ENCODE measurements around the gene AUTS2. TPM values are rescaled to one million over a fixed set of nuclear protein-coding genes. Genes with fewer than 3 reads are reported as not detected.

Gene AUTS2
- total RNA-seq, 1 donor from 2014 or later, result 80.6 TPM

DNA sequence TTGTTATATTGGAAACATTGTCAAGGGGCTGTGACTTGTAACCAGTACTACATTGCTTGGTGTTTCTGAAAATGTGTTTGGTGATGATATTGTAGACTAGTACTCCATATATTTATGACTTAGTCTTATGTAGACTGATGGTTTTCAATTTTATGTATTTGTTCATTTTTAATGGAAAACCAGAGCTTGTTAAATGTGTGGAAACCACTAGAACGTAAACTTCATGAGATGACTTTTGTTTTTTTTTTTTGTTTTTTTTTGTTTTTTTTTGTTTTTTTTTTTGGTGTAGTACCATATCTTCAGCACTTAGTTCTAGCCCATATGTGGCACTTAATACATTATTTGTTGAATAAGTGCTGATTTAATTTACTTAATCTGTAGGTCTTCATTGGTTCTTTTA is 518.6 kb downstream of the AUTS2 start:
- no peak overlapping the region for H3K4me3 Mint-ChIP-seq (ENCODE audit: unreplicated experiment)
- peaks cover 16% of the 10 kb centered on the region for H3K9me3 Mint-ChIP-seq (ENCODE audit: unreplicated experiment)
- no peak for DNase-seq (ENCODE audit: extremely low spot score, unreplicated experiment)
- H3K27ac Mint-ChIP-seq (ENCODE audit: unreplicated experiment), result no peak overlapping the region
- H3K27me3 Mint-ChIP-seq (ENCODE audit: unreplicated experiment), result no peaks in the 10 kb centered on the region
- peaks cover 27% of the 10 kb centered on the region for H3K36me3 Mint-ChIP-seq (ENCODE audit: unreplicated experiment)
- TF ChIP-seq, protein P1, sequence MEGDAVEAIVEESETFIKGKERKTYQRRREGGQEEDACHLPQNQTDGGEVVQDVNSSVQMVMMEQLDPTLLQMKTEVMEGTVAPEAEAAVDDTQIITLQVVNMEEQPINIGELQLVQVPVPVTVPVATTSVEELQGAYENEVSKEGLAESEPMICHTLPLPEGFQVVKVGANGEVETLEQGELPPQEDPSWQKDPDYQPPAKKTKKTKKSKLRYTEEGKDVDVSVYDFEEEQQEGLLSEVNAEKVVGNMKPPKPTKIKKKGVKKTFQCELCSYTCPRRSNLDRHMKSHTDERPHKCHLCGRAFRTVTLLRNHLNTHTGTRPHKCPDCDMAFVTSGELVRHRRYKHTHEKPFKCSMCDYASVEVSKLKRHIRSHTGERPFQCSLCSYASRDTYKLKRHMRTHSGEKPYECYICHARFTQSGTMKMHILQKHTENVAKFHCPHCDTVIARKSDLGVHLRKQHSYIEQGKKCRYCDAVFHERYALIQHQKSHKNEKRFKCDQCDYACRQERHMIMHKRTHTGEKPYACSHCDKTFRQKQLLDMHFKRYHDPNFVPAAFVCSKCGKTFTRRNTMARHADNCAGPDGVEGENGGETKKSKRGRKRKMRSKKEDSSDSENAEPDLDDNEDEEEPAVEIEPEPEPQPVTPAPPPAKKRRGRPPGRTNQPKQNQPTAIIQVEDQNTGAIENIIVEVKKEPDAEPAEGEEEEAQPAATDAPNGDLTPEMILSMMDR (IDR thresholded peaks at IDR 0.05), result no peak
- H3K4me1 Mint-ChIP-seq (ENCODE audit: unreplicated experiment), result peaks cover 18% of the 10 kb centered on the region

DNA sequence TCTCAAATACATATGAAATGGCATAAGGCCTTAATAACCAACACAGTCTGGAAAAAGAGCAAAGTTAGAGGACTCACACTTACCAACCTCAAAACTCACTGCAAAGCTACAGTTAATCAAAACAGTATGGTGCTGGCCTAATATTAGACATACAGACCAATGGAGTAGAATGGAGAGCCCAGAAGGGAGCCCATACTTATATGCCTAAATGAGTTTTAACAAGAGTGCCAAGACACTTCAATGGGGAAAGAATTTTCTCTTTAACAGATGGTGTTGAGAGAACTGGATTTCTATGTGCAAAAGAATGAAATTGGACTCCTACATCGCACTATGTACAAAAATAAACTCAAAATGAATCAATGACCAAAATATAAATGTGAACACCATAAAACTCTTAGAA is 522.6 kb downstream of the AUTS2 start:
- H3K27ac Mint-ChIP-seq (ENCODE audit: unreplicated experiment), result no peak overlapping the region
- TF ChIP-seq, protein P1 (IDR thresholded peaks at IDR 0.05), result no peak
- H3K4me1 Mint-ChIP-seq (ENCODE audit: unreplicated experiment), result peaks cover 8% of the 10 kb centered on the region
- no peak for DNase-seq (ENCODE audit: extremely low spot score, unreplicated experiment)
- no peaks in the 10 kb centered on the region for H3K27me3 Mint-ChIP-seq (ENCODE audit: unreplicated experiment)
- no peak overlapping the region for H3K4me3 Mint-ChIP-seq (ENCODE audit: unreplicated experiment)
- H3K9me3 Mint-ChIP-seq (ENCODE audit: unreplicated experiment), result peaks cover 28% of the 10 kb centered on the region
- peaks cover 40% of the 10 kb centered on the region for H3K36me3 Mint-ChIP-seq (ENCODE audit: unreplicated experiment)

GRCh38 chr7:70131817-70132216 is 533.5 kb downstream of the AUTS2 start:
- no peak for DNase-seq (ENCODE audit: extremely low spot score, unreplicated experiment)
- peak overlapping the region; percentile 15 for H3K27ac Mint-ChIP-seq (ENCODE audit: unreplicated experiment)
- peaks cover 5% of the 10 kb centered on the region for H3K36me3 Mint-ChIP-seq (ENCODE audit: unreplicated experiment)
- no peaks in the 10 kb centered on the region for H3K9me3 Mint-ChIP-seq (ENCODE audit: unreplicated experiment)
- H3K27me3 Mint-ChIP-seq (ENCODE audit: unreplicated experiment), result no peaks in the 10 kb centered on the region
- TF ChIP-seq, protein P1 (IDR thresholded peaks at IDR 0.05), result no peak
- no peak overlapping the region for H3K4me3 Mint-ChIP-seq (ENCODE audit: unreplicated experiment)
- H3K4me1 Mint-ChIP-seq (ENCODE audit: unreplicated experiment), result peaks cover 51% of the 10 kb centered on the region

- H3K4me3 Mint-ChIP-seq (ENCODE audit: unreplicated experiment), result no peak overlapping the region
- H3K27ac Mint-ChIP-seq (ENCODE audit: unreplicated experiment), result peak overlapping the region; percentile 15
Measured at GRCh38 chr7:70132226-70132851, 534.1 kb downstream of the AUTS2 start.

More at GRCh38 chr7:70132226-70132851, 534.1 kb downstream of the AUTS2 start:
- no peak for DNase-seq (ENCODE audit: extremely low spot score, unreplicated experiment)
- Mint-ChIP-seq H3K27me3 (ENCODE audit: unreplicated experiment) (no peaks in the 10 kb centered on the region), H3K9me3 (ENCODE audit: unreplicated experiment) (no peaks in the 10 kb centered on the region), H3K4me1 (ENCODE audit: unreplicated experiment) (peaks cover 51% of the 10 kb centered on the region), H3K36me3 (ENCODE audit: unreplicated experiment) (peaks cover 6% of the 10 kb centered on the region)
- TF ChIP-seq, protein P1 (IDR thresholded peaks at IDR 0.05), result no peak
